H9 (cell line): Measurements from ENCODE around the gene PRUNE2. TPM values are rescaled to one million over a fixed set of nuclear protein-coding genes. Genes with fewer than 3 reads are reported as not detected.

ENCODE experiments used
- DNase-seq: peaks from one replicate; pipeline ENCODE4 v3.0.0-alpha.2; 2017
- H2AFZ ChIP-seq: one replicate; pipeline ENCODE4 v1.6.1; 2013; ENCODE audit warnings: mild to moderate bottlenecking, low read length, control low read depth, moderate library complexity
- H2AK5ac ChIP-seq: 2 replicates; pipeline ENCODE4 v1.6.1; 2013; ENCODE audit warnings: low read length, control low read depth, mixed read lengths; ENCODE audit not compliant: insufficient read length
- H2BK120ac ChIP-seq: one replicate; pipeline ENCODE4 v1.6.1; 2013; ENCODE audit warnings: low read depth, mild to moderate bottlenecking, low read length, control low read depth, inconsistent platforms; ENCODE audit not compliant: poor library complexity, severe bottlenecking
- H2BK12ac ChIP-seq: 2 replicates; pipeline ENCODE4 v1.6.1; 2013; ENCODE audit warnings: low read length, control low read depth, mixed read lengths, low read depth; ENCODE audit not compliant: insufficient read length
- H2BK15ac ChIP-seq: 2 replicates; pipeline ENCODE4 v1.6.1; 2013; ENCODE audit warnings: low read depth, low read length, control low read depth
- H2BK20ac ChIP-seq: one replicate; pipeline ENCODE4 v1.6.1; 2013; ENCODE audit warnings: low read depth, mild to moderate bottlenecking, low read length, control low read depth, inconsistent platforms; ENCODE audit not compliant: poor library complexity, severe bottlenecking
- H2BK5ac ChIP-seq: 2 replicates; pipeline ENCODE4 v1.6.1; 2013; ENCODE audit warnings: low read length, control low read depth, mixed read lengths; ENCODE audit not compliant: insufficient read length
- H3K14ac ChIP-seq: 2 replicates; pipeline ENCODE4 v1.6.1; 2013; ENCODE audit warnings: low read length, control low read depth; ENCODE audit not compliant: insufficient read depth
- H3K18ac ChIP-seq: 2 replicates; pipeline ENCODE4 v1.6.1; 2013; ENCODE audit warnings: low read depth, mild to moderate bottlenecking, mixed read lengths, low read length, control low read depth; ENCODE audit not compliant: insufficient read length
- H3K23ac ChIP-seq: 2 replicates; pipeline ENCODE4 v1.6.1; 2013; ENCODE audit warnings: low read length, control low read depth, mixed read lengths, low read depth; ENCODE audit not compliant: insufficient read length
- H3K23me2 ChIP-seq: 2 replicates; pipeline ENCODE4 v1.6.1; 2013; ENCODE audit warnings: low read depth, mild to moderate bottlenecking, mixed read lengths, low read length, control low read depth; ENCODE audit not compliant: insufficient read length, poor library complexity, severe bottlenecking
- H3K27ac ChIP-seq: 2 replicates; pipeline ENCODE4 v1.5.1; 2013; ENCODE audit warnings: low read length, control low read depth, mixed read lengths, low read depth; ENCODE audit not compliant: insufficient read length
- H3K27me3 ChIP-seq: 2 replicates; pipeline ENCODE4 v1.6.1; 2013; ENCODE audit warnings: low read length, control low read depth, inconsistent platforms; ENCODE audit not compliant: insufficient read depth
- H3K4ac ChIP-seq: 2 replicates; pipeline ENCODE4 v1.6.1; 2013; ENCODE audit warnings: low read depth, mild to moderate bottlenecking, control low read depth, inconsistent platforms, low read length, moderate library complexity
- H3K4me1 ChIP-seq: 2 replicates; pipeline ENCODE4 v1.6.1; 2013; ENCODE audit warnings: low read length, control low read depth, inconsistent platforms; ENCODE audit not compliant: insufficient read depth
- H3K4me2 ChIP-seq: 2 replicates; pipeline ENCODE4 v1.6.1; 2013; ENCODE audit warnings: low read length, control low read depth, mixed read lengths; ENCODE audit not compliant: insufficient read length, insufficient read depth
- H3K56ac ChIP-seq: 2 replicates; pipeline ENCODE4 v1.6.1; 2013; ENCODE audit warnings: low read depth, mild to moderate bottlenecking, mixed read lengths, low read length, control low read depth; ENCODE audit not compliant: insufficient read length
- H3K79me1 ChIP-seq: 2 replicates; pipeline ENCODE4 v1.6.1; 2013; ENCODE audit warnings: low read depth, mild to moderate bottlenecking, moderate library complexity, low read length, control low read depth, inconsistent platforms; ENCODE audit not compliant: insufficient read depth, poor library complexity, severe bottlenecking
- H3K79me2 ChIP-seq: 2 replicates; pipeline ENCODE4 v1.6.1; 2013; ENCODE audit warnings: low read length, control low read depth, inconsistent platforms; ENCODE audit not compliant: insufficient read depth
- H3K9ac ChIP-seq: 2 replicates; pipeline ENCODE4 v1.6.1; 2013; ENCODE audit warnings: low read length, control low read depth, mixed read lengths; ENCODE audit not compliant: insufficient read length; ENCODE audit errors: extremely low read depth
- H3K9me3 ChIP-seq: one replicate; pipeline ENCODE4 v1.6.1; 2013; ENCODE audit warnings: low read depth, low read length, inconsistent platforms; ENCODE audit not compliant: control insufficient read depth
- H3T11ph ChIP-seq: one replicate; pipeline ENCODE4 v1.6.1; 2013; ENCODE audit warnings: mild to moderate bottlenecking, low read length, control low read depth, inconsistent platforms
- H4K20me1 ChIP-seq: one replicate; pipeline ENCODE4 v1.6.1; 2013; ENCODE audit not compliant: control insufficient read depth, insufficient read length, insufficient read depth
- H4K5ac ChIP-seq: 2 replicates; pipeline ENCODE4 v1.6.1; 2013; ENCODE audit warnings: low read depth, mild to moderate bottlenecking, mixed read lengths, low read length, control low read depth; ENCODE audit not compliant: insufficient read length
- H4K8ac ChIP-seq: replicated peaks from 2 replicates; pipeline ENCODE4 v1.6.1; 2013; ENCODE audit warnings: low read length, control low read depth, mixed read lengths, low read depth; ENCODE audit not compliant: insufficient read length
- H4K91ac ChIP-seq: 2 replicates; pipeline ENCODE4 v1.6.1; 2013; ENCODE audit warnings: low read depth, mild to moderate bottlenecking, moderate library complexity, mixed read lengths, low read length, control low read depth; ENCODE audit not compliant: insufficient read length
- H3K27ac Mint-ChIP-seq, 3 experiments: 2 replicates in 2 of 3; 3 replicates in 1 of 3; pipeline ENCODE4 v1.8.0; 2020 to 2021; ENCODE audit warnings: mixed read lengths in 3 of 3, mild to moderate bottlenecking in 1 of 3, moderate library complexity in 1 of 3
- H3K27me3 Mint-ChIP-seq: 2 replicates; pipeline ENCODE4 v1.8.0; 2021; ENCODE audit warnings: low read depth, mild to moderate bottlenecking, moderate library complexity, mixed read lengths
- H3K36me3 Mint-ChIP-seq, 3 experiments: 2 replicates in 2 of 3; 3 replicates in 1 of 3; pipeline ENCODE4 v1.8.0; 2020 to 2021; ENCODE audit warnings: low read depth in 3 of 3, mixed read lengths in 3 of 3; ENCODE audit not compliant: insufficient read depth in 1 of 3
- H3K4me1 Mint-ChIP-seq, 2 experiments: 2 replicates each; pipeline ENCODE4 v1.8.0; 2020; ENCODE audit warnings: mixed read lengths in 2 of 2
- H3K4me3 Mint-ChIP-seq, 2 experiments: 2 replicates in 1 of 2; 3 replicates in 1 of 2; pipeline ENCODE4 v1.8.0; 2020 to 2021; ENCODE audit warnings: mild to moderate bottlenecking in 2 of 2, mixed read lengths in 2 of 2, moderate library complexity in 1 of 2
- H3K9me3 Mint-ChIP-seq, 2 experiments: 2 replicates in 1 of 2; 3 replicates in 1 of 2; pipeline ENCODE4 v1.8.0; 2020; ENCODE audit warnings: mild to moderate bottlenecking in 2 of 2, mixed read lengths in 2 of 2, moderate library complexity in 1 of 2
- WGBS: extraction: QIAGEN DNeasy Blood & Tissue Kit; methylation state at CpG from one replicate; pipeline ENCODE4 v1.1.7; 2013; ENCODE audit warnings: missing lambda C conversion rate, low lambda C conversion rate, mixed read lengths; ENCODE audit not compliant: insufficient read length; ENCODE audit errors: extremely low coverage; 5-methylcytosine and 5-hydroxymethylcytosine counted together
- total RNA-seq: library from RNA; stranded (reverse); gene quantifications from 2 replicates; pipeline ENCODE4 v1.2.1, GENCODE V29; 2021
- TF ChIP-seq, protein P1 (sequence below): fragments of 200-600 bp; sonication (generic); conservative IDR thresholded peaks from 3 replicates; pipeline ENCODE4 v1.8.0; 2021; ENCODE audit warnings: antibody characterized with exemption, mild to moderate bottlenecking

The PRUNE2 gene
- total RNA-seq, 1 experiment from 2014 or later: 12.1 TPM

DNA sequence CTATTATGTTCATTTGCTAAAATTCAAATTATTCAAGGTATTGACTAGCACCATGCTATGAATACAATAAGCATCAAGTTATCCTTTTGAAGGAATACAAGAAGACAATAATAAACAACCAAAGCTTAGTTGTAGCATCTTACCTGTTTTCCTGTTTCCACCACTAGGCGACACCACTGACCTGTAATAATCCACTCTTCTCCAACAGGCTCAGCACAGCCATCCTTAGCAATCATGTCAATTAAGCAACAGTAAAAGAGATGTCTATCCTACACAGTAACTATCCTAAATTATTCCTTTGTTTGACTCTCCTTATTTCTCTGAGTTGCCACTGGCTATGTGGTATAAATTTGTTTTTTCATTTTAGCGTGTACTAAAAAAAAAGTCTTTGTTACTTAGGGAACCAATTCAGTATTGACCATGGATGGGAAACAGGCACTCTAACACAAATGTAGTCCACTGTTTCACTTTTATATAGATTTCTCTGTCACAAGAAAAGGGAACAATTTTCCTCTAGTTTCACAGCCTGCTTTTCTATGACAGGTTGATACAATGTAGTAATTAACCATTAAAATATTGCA lies 95.4 kb downstream of the PRUNE2 start:
- Histone ChIP-seq H2BK120ac (no peak overlapping the region), H3T11ph (no peak overlapping the region), H3K27ac (no peak overlapping the region), H3K4me1 (no peaks in the 10 kb centered on the region), H4K8ac (no peak overlapping the region), H4K5ac (no peak overlapping the region), H3K14ac (no peak overlapping the region), H2BK12ac (no peak overlapping the region), H4K91ac (no peak overlapping the region), H2AK5ac (no peak overlapping the region), H2BK5ac (no peak overlapping the region), H3K4ac (no peak overlapping the region), H3K9me3 (no peaks in the 10 kb centered on the region), H3K79me2 (no peaks in the 10 kb centered on the region), H2BK20ac (no peak overlapping the region), H3K4me2 (no peak overlapping the region), H3K23me2 (no peaks in the 10 kb centered on the region), H3K9ac (no peak overlapping the region), H2AFZ (no peak overlapping the region), H3K27me3 (no peaks in the 10 kb centered on the region), H2BK15ac (no peak overlapping the region), H4K20me1 (no peaks in the 10 kb centered on the region), H3K56ac (no peak overlapping the region), H3K79me1 (no peaks in the 10 kb centered on the region), H3K18ac (no peak overlapping the region), H3K23ac (no peak overlapping the region)
- WGBS: no CpG with 5 or more reads among the region's 2 CpGs
- Mint-ChIP-seq H3K36me3 (no peaks in the 10 kb centered on the region), H3K27me3 (no peaks in the 10 kb centered on the region), H3K27ac (no peak overlapping the region), H3K9me3 (no peaks in the 10 kb centered on the region), H3K4me1 (peaks cover 0 to 2% of the 10 kb centered on the region in 2 experiments; a peak in 1 of 4 replicates), H3K4me3 (no peak overlapping the region)
- DNase-seq: peak; percentile 44
- TF ChIP-seq, protein P1, sequence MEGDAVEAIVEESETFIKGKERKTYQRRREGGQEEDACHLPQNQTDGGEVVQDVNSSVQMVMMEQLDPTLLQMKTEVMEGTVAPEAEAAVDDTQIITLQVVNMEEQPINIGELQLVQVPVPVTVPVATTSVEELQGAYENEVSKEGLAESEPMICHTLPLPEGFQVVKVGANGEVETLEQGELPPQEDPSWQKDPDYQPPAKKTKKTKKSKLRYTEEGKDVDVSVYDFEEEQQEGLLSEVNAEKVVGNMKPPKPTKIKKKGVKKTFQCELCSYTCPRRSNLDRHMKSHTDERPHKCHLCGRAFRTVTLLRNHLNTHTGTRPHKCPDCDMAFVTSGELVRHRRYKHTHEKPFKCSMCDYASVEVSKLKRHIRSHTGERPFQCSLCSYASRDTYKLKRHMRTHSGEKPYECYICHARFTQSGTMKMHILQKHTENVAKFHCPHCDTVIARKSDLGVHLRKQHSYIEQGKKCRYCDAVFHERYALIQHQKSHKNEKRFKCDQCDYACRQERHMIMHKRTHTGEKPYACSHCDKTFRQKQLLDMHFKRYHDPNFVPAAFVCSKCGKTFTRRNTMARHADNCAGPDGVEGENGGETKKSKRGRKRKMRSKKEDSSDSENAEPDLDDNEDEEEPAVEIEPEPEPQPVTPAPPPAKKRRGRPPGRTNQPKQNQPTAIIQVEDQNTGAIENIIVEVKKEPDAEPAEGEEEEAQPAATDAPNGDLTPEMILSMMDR: peak; percentile 96
